Adrenal gland (tissue), 5 donors: ENCODE data around the gene RUNX3.

Source experiments
- CTCF ChIP-seq, 6 experiments: fragments of 450-650 bp in 4 of 6; fragments of 200-600 bp in 2 of 6; sonication (generic) in 1 of 6; IDR thresholded peaks; 1 replicate in 5 of 6; 2 replicates in 1 of 6; pipeline versions ENCODE4 v1.5.1 to v1.8.0; 2016 to 2021; ENCODE audit warnings: antibody characterized with exemption in 6 of 6, mild to moderate bottlenecking in 2 of 6, moderate library complexity in 1 of 6
- POLR2A ChIP-seq, 2 donors: fragments of 450-650 bp; IDR thresholded peaks; one replicate each; pipeline ENCODE4 v1.6.1; 2017; ENCODE audit warnings: antibody characterized with exemption in 2 of 2, mild to moderate bottlenecking in 2 of 2, moderate library complexity in 1 of 2
- donor health status: DM: no; HTN: no; CAD: no.

GRCh38 chr1:24902471-24902891 is 27.6 kb downstream of the RUNX3 start:
- TF ChIP-seq CTCF (IDR thresholded peaks at IDR 0.05) (no peak), POLR2A (IDR thresholded peaks at IDR 0.05) (no peak)
